HG02840 (cell line): ENCODE data around the gene SF3B2.
"Not testable (repeated sequence)": the region's sequence is repeated elsewhere in the genome, so short reads cannot be mapped to it uniquely, and the experiment has no call there.

ENCODE experiments used
- ATAC-seq: cut with Tn5 transposase; IDR thresholded peaks from one replicate; pipeline ENCODE4 v1.9.1; 2021; ENCODE audit warnings: mild to moderate bottlenecking, moderate library complexity, moderate number of reproducible peaks; ENCODE audit not compliant: unreplicated experiment, low FRiP score

The SF3B2 gene

GRCh38 chr11:66104057-66104638 is 52.0 kb downstream of the SF3B2 start:
- no peak for ATAC-seq

- no peak for ATAC-seq
Measured at GRCh38 chr11:66106786-66107599, 54.8 kb downstream of the SF3B2 start.

DNA sequence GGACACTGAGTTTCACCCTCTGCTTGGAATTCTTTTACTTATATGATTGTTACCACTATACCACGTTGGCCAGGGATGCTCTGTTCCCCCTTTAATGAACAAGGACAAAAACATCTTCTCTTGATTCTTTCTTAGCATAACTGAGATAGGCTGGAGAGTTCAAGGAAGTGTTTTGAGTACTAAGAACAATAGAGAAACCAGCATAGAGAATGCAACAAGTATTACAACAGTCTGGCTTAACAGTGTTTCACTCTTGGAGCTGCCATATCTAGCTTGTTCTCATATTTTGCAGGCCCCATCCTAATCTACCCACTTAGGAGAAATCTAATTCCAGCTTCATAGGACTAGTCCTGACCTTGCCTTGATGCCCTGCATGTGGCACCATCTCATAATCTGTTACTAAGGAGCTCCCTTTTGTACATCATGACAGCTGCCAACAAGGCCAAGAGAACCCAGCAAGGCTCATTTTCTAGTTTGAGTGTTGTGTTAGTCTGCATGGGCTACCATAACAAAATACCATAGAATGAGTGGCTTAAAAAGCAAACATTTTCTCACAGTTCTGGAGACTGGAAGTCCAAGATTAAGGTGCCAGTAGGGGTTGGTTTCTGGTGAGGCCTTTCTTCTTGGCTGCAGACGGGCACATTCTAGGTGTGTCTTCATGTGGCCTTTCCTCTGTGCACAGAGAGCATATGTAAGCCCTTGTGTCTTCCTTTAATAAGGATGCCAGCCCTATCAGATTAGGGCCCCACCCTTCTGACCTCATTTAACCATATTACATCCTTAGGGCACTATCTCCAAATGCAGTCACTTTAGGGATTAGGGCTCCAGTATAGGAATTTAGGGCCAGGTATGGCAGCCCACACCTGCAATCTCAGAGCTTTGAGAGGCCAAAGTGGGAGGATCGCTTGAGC is 55.7 kb downstream of the SF3B2 start:
- no peak for ATAC-seq

- no peak for ATAC-seq
Measured at GRCh38 chr11:66109294-66109693, 57.1 kb downstream of the SF3B2 start.

DNA sequence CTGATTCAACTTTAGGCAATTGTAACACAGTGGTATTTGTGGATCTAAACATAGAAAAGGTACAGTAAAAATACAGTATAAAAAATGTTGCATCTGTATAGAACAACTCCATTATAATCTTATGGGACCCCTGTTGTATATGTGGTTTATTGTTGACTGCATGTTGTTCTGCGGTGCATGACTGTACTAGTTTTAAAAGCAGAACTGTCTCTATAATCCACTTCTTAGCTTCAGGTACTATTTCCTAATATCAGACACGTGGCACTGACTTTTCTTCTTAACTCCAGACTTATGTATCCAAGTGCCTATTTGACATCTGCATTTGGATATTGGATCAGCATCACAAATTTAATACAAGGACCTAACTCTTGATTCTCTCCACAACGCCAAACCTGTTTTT is 59.0 kb downstream of the SF3B2 start:
- ATAC-seq: no peak

- ATAC-seq: no peak
Measured at GRCh38 chr11:66112041-66112491, 59.9 kb downstream of the SF3B2 start.

DNA sequence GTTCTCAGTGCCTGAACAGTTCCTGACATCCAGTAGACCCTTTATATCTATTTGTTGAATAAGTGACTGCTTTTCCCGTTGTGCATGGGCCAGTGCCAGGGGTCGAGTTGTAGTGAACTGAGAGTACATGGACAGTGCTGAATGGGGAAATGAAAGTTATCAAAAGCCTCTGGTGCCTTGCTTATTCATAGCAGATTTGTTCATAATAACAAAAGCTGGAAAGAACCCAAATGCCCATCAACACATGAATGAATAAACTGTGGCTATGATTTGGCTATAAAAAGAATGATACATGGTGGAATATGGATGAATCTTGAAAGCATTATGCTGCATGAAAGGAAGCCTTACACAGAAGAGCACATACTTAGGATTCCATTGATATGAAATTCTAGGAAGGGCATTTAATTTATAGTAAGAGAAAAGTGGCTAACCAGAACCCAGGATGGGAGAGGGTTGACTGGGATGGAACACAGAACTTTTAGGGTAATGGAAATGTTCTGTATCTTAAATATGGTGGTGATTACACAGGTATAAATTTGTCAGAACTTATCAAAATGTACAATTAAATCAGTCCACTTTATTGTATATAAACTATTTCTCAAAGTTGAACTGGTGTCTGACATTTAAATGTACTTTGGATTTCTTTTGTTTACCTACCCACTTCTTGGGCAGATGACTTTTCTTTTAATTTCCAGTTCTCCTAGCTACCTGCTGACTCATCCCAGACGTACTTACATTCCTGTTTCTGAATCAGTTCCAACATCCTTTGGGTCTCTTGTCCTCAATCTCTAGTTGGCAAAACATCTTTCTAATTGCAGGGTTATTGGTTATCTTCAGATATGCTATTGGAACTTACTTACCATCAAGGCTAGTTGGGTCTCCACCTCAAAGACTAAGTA is 60.7 kb downstream of the SF3B2 start:
- no peak for ATAC-seq

DNA sequence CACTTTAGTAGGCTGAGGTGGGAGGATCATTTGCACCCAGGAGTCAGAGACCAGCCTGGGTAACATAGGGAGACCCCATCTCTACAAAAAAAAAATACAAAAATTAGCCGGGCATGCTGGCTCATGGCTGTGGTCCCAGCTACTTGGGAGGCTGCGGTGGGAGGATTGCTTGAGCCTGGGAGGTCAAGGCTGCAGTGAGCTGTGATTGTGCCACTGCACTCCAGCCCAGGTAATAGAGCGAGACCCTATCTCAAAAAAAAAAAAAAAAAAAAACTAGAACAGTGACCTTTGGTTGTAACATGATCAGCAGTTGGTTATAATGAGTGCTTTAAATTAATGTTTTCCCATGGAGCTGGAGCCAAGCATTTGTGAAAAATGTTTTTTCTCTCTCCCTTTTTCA is 62.8 kb downstream of the SF3B2 start:
- not testable (repeated sequence) for ATAC-seq

- no peak for ATAC-seq
Measured at GRCh38 chr11:66115638-66116301, 63.6 kb downstream of the SF3B2 start.

- no peak for ATAC-seq
Measured at GRCh38 chr11:66116576-66117361, 64.6 kb downstream of the SF3B2 start.

DNA sequence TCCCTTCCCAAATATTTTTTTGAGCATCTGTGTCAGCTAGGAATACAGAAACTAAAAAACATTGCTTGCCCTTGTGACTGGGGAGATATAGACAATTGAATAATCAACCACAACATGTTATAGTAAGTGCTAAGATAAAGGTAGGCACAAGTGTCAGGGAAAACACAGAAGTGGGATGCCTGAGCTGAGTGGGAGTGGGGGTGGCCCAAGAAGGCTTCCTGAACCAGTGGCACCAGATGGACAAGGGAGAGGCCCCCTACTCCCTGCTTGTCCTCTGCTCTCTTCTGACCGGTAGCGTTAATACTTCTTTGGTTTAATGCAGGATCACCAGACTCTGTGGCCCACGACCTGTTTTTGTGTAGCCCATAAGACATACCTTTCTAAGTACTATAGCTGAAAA is 66.7 kb downstream of the SF3B2 start:
- ATAC-seq: no peak
